Right ventricle myocardium inferior (tissue), 1 donor: ENCODE data around the gene EPB41. TPM values are rescaled to one million over a fixed set of nuclear protein-coding genes. Genes with fewer than 3 reads are reported as not detected.

Source experiments
- ATAC-seq: fragments of 200-7000 bp; cut with Tn5 transposase; one replicate; pipeline ENCODE4 v1.9.1; 2020; ENCODE audit warnings: mild to moderate bottlenecking, moderate library complexity
- DNase-seq: peaks from one replicate; pipeline ENCODE4 v3.0.0; 2021; ENCODE audit errors: missing footprints
- intact Hi-C: fragments of 100-400 bp; cut with DNase I; formaldehyde crosslinking; loops from one replicate; pipeline ENCODE4 v1.11.0; 2022
- total RNA-seq: library from RNA; stranded (reverse); fragmentation: NEBNext Ultra II Directional; extraction: Animal tissue kit (Norgen Biotek cat#: 25700); gene quantifications from one replicate; pipeline ENCODE4 v1.2.1, GENCODE V29; 2021
- donor health status: DM: no; HTN: yes; CAD: no; lungs with severe emphysema.

The EPB41 gene
- total RNA-seq, 1 donor from 2014 or later = 24.9 TPM

DNA sequence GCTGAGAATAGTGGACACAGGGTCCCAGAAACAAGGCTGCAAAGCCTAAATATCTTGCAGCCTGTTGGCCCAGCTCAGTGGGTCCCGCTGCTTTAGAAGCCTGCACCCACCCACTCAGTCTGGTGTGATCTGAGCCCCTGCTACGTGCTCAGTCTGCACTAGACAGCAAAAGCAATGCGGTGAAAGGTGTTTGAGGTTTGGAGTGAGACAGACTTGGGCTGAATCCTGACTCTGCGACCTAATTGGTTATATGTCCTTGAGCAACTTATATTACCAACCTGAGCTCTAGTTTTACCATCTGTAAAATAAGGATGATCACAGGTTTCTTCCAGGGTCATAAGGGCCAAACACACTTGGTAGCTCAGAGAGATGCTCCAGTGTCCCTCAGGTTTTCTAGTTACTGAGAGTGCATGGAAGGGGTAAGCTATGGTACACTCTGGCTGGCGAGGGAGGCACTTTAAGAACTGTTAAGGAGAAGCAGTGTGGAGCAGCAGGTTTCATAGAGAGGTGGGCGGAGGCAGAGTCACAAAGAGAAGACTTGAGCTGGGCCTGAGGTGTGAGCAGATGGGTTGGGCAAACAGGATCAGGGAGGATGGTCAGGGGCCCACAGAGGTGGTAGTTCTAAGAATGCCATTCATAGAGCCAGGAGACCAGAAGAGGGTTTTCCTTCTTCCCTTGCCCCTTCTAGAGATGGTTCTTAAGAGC is 199.2 kb downstream of the EPB41 start:
- DNase-seq (no peak), ATAC-seq (no peak)
- intact Hi-C loops = no loop called here

DNA sequence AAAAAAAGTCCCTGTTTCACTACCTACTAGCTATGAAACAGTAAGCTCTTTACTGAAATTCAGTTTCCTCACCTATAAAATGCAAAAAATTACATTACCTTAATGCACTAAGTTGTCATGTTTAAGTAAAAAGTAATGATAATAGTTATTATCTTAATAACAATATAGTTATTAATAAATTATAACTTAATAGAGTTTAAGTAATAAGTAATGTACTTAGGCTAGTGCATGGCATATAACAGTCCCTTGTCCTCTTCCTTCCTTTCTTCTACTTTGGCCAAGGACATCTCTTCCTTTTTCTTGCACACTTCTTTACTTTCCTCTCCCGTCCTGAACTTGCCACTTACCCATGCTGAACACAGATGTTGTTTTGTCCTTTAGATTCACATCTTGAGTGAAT is 200.3 kb downstream of the EPB41 start:
- ATAC-seq = no peak
- no peak for DNase-seq
- intact Hi-C loops = no loop called here

DNA sequence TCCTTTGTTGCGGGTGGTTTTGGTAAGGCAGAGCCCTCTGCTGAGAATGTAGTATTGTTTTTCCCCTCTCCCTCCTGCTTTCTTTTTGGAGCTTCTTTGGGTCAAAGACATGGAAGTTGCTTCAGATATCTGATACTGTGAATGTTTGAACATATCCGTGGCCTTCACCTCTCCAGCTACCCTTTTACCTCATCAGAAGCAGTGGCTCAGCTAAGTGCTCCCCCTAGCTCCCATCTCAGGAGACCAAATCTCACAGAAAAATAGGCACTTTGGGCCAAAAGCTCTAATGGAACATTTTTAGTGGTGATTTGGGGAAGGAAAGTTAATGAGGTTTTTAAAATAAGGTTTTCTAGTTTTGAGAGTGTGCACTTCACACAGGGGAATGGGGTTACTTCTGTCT is 203.0 kb downstream of the EPB41 start:
- no peak for DNase-seq
- intact Hi-C loops = no loop called here
- no peak for ATAC-seq

DNA sequence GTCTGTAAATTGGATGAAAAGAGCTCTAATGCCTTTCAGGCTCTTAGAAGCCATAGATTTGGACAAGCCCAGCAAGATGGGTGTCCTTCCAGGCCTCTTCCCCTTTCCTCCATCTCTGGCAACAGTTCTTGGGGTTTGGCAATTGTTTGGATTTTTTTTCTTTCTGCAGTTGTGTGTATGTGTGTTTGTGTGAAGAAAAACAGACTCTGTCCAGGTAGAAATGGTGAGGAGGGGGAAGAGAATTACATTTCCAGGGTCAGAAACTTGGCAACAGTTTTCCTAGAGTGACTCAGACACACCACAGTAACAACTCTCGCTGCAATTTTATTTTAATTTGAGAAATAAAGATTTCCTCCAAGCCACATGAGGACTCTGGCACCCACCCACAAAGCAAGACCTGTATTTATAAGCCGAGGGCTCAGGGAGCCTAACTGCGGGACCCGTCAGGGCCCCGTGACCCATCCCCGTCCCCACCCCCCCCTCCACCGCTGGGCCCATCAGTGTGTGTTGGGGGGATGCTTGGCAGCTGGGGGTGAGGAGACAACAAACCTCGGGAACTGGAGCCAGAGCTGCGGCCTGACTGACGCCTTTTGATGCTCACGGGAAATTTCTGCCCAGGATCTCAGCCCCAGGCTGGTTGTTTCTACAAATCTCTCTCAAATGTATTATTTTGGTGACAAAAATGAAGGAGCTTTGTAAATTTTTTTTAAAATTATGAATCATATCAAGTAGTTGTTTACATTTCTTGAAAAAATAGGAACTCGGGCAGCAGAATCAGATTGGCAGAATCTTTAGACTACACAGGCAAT is 205.0 kb downstream of the EPB41 start:
- intact Hi-C loops = no loop called here
- DNase-seq = no peak
- ATAC-seq = no peak

DNA sequence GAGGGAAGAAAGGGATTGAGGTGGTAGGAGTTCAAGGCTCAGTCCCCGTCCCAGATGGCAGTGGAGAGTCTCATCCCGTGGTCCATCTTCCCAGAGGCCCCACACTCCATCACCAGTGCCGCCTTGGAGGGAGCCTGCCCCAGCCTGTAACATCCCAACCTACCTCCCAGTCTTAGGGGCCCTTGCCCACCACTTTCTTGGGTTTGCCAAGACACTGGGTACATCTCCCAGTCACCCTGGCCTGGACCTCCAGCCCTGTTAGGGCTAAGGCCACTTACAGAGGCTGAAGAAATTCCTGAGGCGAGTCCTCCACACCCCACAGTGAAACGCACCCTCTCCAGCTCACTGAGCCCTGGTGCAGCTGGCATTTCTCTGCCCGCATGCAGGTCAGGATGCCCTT is 206.0 kb downstream of the EPB41 start:
- no peak for ATAC-seq
- intact Hi-C loops = loop anchor here (5.0 kb wide), 1 partner anchor 62 kb away; the partner anchor contains the start of gene SRSF4
- no peak for DNase-seq

DNA sequence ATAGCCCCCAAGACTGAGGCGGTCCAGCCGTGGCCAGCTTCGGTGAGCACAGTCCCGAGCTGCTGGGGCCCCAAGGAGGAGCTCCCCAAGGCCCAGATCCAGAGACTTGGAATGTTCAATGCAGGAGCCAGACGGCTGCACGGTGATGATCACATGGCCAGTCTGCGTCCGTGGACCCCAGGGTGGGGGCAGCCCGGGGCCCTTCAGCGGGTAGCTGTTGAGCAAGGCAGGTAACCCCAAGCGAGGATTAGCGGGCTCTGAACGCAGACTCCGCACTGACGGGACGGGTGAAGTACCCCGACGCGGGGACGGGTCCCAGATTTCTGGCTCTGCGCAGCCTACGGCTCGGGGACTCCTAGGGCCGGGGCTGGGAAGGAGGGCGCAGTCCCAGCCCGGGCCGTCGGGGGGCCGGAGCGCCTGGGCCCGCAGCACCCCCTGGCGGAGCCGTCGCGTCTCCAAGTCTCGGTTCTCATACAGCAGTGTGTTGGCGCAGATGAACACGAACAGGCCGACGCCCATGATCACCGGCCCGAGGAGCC is 206.6 kb downstream of the EPB41 start:
- no peak for DNase-seq
- intact Hi-C loops = loop anchor here (5.0 kb wide), 1 partner anchor 61 kb away; the partner anchor contains the start of gene SRSF4
- no peak for ATAC-seq

DNA sequence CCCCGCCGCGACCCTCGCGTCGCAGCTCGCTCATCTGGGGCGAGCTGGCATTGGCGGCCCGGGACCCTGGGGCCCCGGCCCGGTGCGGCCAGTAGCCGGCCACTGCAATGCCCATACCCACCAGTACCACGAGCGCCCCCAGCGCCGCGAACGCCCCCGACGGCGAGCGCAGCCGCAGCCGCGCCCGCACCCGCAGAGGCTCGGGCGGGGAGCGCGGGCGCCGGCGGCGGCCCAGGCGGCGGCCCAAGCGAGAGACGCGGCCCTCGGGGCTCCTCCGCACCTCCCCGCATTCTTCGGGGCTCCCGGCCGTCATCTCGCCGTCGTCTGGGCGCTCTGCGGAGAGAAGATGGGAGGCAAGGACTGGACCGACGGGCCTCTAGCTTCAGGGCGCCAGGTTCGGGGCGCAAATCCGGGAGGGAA is 207.2 kb downstream of the EPB41 start:
- ATAC-seq = no peak
- DNase-seq = no peak
- intact Hi-C loops = loop anchor here (5.0 kb wide), 1 partner anchor 61 kb away; the partner anchor contains the start of gene SRSF4

DNA sequence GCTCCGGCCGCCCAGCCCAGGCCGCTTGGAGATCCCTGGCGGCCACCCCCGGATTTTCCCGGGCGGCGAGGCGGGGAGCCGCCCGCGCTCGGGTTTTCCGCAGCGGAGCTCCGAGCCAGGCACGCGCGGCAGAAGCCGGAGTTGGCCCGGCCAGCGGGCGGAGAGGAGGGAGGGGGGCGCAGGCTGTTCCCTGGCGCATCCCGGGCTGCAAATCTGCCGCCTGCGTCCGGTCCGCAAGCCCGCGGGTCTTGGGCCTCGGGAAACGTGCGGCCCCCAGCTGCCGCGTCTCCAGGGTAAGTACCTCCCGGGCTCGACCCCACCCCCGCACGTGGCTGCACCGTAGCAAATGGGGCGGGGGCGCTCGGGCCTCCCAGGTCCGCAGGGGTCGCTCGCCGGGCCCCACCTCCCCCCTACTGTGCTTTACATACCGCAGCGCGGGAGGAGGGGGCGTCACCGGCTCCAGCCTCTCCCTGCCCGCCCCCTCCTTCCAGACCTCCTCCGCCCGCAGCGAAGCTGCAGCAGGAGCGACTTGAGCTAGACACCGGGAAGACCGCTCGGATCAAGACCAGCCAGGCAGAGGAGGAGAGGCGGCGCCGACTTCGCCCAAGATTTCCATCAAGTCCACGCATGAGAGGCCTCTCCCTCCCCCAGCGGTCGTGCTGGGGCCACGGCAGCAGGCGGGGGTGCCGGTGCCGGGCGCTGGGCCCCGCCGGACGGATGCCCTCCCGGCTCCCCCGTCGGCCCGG is 207.7 kb downstream of the EPB41 start:
- intact Hi-C loops = loop anchor here (5.0 kb wide), 1 partner anchor 60 kb away; the partner anchor contains the start of gene SRSF4
- ATAC-seq = peak; percentile 4
- DNase-seq = no peak

DNA sequence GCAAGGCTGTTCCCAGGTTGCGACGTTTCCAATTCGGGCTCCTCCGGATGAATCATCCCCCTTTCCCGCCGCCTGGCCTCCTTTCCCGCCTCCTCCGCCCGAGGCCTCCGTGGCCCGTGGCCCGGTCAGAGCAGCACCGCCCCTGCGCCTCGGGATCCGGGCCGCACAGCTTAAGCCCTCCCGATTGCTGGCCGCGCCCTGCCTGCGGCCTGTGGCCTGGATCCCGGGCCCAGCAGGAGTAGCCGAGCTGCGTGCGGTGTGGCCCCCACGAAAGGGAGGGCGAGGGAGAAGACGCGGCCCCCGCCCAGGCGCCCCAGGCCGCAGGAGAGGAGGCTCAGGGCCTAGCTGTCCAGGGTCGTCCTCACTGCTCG is 208.3 kb downstream of the EPB41 start:
- DNase-seq = peak; percentile 86
- peak; percentile 70 for ATAC-seq
- intact Hi-C loops = loop anchor here (5.0 kb wide), 1 partner anchor 60 kb away; the partner anchor contains the start of gene SRSF4

DNA sequence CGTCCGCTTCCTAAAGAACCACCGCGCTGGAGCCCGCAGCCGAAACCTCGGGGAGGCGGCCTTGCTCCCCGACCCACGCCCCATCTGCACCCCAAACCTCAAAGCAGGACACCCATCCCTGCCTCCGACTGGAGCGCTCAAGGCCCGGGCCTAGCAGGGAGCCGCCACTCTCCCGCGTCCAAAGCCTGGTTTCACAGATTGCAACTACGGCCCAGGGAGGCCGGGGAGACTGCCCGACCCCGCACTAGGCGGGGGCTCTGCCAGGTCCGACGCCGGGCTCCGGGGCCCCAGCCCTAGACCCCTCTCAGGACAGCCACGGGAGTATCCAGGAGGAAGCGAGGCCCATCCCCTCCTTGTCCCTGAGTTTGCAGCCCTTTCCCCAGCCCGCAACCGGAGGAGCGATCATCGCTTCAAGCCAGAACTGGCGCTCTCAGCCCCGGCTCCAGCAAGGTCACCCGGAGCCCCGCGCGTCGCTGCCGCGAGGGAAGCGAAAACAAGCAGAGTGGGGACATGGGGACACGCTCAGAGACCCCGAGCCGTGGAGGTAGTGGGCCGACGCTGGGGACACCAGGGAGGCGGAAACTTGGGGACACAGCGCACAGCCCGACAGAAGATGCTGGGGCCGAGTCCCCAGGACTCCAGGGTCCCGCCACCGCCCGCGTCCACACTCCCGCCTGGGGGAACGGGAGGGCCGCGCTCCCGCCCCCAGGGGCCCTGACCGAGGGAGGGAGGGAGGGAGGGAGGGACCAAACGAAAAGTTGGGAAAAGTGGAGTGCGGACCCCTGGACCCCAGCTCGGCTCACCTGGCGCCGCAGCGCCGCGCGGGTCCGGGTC is 208.9 kb downstream of the EPB41 start:
- DNase-seq = no peak
- ATAC-seq = no peak
- intact Hi-C loops = loop anchor here (5.0 kb wide), 1 partner anchor 59 kb away; the partner anchor contains the start of gene SRSF4

DNA sequence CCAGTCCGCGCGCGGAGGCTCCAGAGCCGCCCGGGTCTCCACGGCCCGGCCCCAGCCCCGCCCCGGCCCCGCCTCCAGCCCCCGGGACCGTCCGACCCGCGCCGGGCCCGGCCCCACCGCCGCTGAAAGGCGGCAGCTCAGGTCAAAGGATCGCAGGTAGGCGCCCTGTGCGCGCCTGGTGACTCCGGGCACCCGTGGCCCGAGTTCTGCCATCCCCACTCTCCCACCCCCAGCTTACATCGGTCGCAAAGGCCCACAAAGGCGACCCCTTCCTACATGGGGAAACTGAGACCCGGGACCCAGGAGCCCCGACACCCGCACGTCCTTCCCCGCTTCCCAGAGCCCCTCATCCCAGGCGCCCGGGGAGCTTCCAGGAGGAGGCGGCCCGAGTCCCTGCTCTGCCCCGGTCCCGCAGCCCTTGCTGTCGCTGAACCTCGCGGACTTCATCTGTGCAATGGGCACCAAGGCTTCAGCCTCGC is 209.6 kb downstream of the EPB41 start, which contains the start of gene TMEM200B:
Gene TMEM200B (minus strand): TSS at position 17 of the 479 bp plus-strand sequence. CDS start 2,075 bp downstream, outside the sequence.
- no peak for DNase-seq

DNA sequence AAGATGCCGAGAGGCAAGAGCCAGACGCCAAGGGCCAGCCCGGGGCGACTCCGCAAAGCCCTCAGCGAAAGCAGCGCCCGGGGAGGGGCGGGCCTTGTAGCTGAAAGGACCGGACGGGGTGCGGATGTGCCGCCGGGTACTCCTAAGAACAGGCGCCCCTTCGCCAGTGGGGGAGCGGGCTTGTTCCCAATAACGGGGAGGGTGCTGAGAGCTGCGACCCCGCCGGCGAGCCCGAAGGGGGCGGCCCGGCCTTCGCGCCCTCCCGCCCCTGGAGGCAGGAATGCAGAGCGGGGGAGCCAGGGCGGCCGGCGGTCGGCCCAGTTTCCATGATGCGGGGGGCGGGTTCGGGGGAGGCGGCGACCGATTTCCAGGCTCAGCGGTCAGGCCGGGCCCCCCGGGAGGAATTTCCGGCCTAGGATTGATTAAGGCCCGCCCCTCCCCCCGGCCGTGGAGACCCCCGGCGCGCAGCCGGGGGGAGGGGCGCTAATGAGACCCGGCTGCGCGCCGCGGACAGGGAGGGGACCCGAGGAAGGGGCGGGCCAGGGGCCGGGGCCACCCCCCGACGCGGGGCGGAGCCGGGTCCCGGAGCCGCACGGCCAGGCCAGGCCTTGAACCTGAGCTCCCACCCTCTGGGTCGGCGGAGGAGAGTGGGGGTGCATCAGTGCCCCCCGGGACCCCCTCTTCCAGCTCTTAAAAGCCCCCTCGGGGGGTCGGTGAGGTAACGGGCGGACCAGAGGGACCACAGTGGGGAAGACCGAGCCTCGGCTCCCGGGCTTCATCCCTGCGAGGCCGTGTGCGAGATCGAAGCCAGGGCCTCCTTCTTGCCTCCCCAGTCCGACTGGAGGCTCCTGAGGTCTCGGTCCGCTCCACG is 210.2 kb downstream of the EPB41 start:
- intact Hi-C loops = loop anchor here (5.0 kb wide), 1 partner anchor 58 kb away; the partner anchor contains the start of gene SRSF4
- ATAC-seq (peak; percentile 76), DNase-seq (peak; percentile 86)

More for the DNA sequence above, 209.6 kb downstream of the EPB41 start, which contains the start of gene TMEM200B:
- peak; percentile 45 for ATAC-seq
- intact Hi-C loops = loop anchor here (5.0 kb wide), 1 partner anchor 58 kb away; the partner anchor contains the start of gene SRSF4

DNA sequence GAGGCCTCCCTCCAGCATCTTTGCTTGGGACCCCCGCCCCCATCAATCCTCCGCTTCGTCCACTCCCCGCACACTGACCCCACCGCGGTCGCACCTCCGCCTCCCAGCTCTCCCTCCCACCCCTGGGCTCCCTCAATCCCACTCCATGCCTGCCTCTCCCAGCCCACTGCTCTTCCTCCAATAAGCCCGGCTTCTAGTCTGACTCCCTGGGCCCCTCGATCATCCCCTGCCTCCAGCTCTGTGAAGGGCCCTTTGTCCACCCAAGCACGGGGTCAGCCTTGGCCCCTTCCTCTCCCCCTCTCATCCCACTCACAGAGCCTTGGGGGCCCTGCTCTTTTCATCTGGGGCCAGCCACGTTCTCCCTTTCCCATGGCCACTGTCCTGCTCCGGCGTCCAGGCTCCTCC is 210.9 kb downstream of the EPB41 start:
- intact Hi-C loops = no loop called here
- no peak for DNase-seq
- no peak for ATAC-seq

DNA sequence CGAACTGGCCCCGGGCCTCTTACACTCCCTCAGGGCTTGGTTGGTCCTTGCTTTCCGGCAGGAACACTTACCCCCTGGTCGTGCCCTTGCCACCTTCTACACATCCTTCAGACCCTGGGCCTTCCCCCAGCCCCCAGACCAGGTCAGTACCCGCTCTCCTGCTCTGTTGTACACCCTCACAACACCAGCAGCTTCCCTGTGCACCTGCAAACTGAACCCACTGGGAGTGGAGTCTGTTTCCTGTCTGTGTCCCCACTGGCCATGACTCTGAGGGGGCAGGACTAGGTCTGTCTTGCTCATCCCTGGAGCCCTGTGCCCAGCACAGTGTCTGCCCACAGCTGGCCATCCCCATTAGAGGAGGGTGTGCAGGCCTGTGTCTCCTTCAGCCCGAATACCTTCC is 211.4 kb downstream of the EPB41 start:
- ATAC-seq = no peak
- intact Hi-C loops = no loop called here
- no peak for DNase-seq

DNA sequence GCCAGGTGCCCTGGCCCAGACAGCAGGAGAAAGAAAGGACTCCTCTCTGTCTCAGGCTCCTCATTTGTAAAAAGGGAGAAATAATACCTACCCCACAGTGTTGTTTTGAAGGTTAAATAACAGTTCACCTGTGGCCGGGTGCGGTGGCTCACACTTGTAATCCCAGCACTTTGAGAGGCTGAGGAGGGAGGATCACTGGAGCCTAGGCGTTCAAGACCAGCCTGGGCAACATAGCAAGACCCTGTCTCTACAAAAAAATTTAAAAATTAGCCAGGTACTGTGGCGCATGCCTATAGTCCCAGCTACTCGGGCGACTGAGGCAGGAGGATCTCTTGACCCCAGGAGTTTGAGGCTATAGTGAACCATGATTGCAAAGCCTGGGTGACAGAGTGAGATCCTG is 211.8 kb downstream of the EPB41 start:
- intact Hi-C loops = no loop called here
- DNase-seq (no peak), ATAC-seq (no peak)

DNA sequence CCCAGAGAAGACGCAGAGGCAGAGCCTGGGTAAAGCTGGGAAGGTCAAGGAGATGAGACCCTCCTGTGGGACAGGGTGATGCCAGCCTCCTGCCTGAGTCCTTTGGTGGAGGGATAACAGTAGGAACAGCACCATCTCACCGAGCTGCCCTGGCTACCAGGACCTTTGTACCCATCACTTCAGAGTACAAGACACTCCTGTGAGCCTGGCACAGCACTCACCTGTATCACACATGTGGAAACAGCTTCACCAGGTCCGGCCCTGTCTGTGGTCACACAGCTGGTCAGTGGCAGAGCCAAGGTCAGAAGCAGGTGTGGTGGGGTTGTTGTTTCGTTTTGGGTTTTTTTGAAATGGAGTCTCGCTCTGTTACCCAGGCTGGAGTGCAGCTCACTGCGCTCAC is 214.4 kb downstream of the EPB41 start:
- ATAC-seq = no peak
- no peak for DNase-seq
- intact Hi-C loops = no loop called here

DNA sequence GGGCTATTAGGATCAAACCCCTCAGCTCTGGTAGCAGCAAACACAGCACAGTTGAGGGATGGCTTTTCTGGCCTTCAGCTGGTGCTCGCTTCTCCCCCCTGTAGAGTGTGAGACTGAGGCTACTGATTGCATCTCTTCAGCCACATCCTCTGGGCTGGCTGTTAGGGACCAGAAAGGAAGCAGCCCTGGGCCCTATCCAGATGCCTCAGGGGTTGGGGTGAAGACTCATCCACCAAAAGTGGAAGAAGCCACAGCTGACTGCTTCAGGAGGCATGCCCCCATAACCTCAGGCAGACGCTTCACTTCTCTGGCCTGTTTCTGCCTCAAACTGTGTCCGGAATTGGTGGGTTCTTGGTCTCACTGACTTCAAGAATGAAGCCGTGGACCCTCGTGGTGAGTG is 215.5 kb downstream of the EPB41 start:
- intact Hi-C loops = no loop called here
- DNase-seq (no peak), ATAC-seq (no peak)
